ENCODE measurements around the gene VPS4A. TPM values are rescaled to one million over a fixed set of nuclear protein-coding genes. Genes with fewer than 3 reads are reported as not detected.

VPS4A gene
- total RNA-seq, 1 experiment from 2014 or later: 42.2 TPM

DNA sequence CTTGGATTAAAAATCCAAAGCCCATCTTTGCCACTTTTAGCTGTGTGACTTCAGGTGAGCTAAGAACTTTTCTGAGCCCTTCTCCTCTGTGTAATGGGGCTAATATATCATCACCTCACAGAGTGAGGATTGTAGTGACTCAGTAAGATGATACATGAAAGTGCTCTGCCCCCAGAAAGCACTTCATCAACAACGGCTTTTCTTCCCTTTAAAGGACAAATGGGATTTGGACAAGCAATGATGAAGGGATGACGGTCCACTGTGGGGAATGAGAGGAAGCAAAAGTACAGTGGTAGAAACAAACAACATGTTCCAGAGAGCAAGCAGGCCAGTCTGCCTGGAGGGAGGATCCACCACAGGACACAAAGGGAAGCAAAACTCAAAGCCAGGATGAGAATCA, 54.8 kb downstream of the VPS4A start:
- Histone ChIP-seq H3K79me2 (ENCODE audit: insufficient read depth, low read length) (peaks cover 34% of the 10 kb centered on the region), H4K20me1 (ENCODE audit: insufficient read depth) (no peaks in the 10 kb centered on the region), H3K9ac (ENCODE audit: low read length) (no peak overlapping the region), H3K27me3 (ENCODE audit: insufficient read depth, low read length) (no peaks in the 10 kb centered on the region), H3K4me2 (ENCODE audit: low read length) (no peak overlapping the region), H3K9me3 (ENCODE audit: control insufficient read depth in 1 of 2, insufficient read depth in 1 of 2, low read depth in 1 of 2, low read length in 2 of 2) (no peaks in the 10 kb centered on the region), H3K4me3 (replicated peaks in 1 of 2; ENCODE audit: low read depth in 1 of 2, low read length in 2 of 2) (no peak overlapping the region), H3K4me1 (ENCODE audit: control insufficient read depth in 1 of 2, insufficient read depth in 2 of 2, low read length in 2 of 2) (peaks cover 2 to 13% of the 10 kb centered on the region in 2 experiments; a peak in 3 of 4 replicates), H3K36me3 (ENCODE audit: control insufficient read depth in 1 of 2, insufficient read depth in 2 of 2, low read length in 2 of 2) (peaks cover 50 to 66% of the 10 kb centered on the region in 2 experiments), H2AFZ (ENCODE audit: low read depth, low read length, poor library complexity, severe bottlenecking) (no peak overlapping the region), H3K9me2 (ENCODE audit: insufficient read depth) (no peaks in the 10 kb centered on the region), H3K27ac (ENCODE audit: low read depth, low read length) (no peak overlapping the region)
- CTCF ChIA-PET: no interaction called here
- no peak for ATAC-seq
- no peak for DNase-seq (ENCODE audit: low read depth, low spot score)
- intact Hi-C loops (cut with micrococcal nuclease): no loop called here
- BruUV-seq (replicated peaks): no TSS peak
- POLR2A ChIA-PET: no interaction called here
- TF ChIP-seq CBX3 (IDR thresholded peaks at IDR 0.05; ENCODE audit: low read depth): no peak
- TF ChIP-seq SIN3A (IDR thresholded peaks at IDR 0.05; ENCODE audit: low read depth): no peak
- TF ChIP-seq EGR1 (IDR thresholded peaks at IDR 0.05; ENCODE audit: low read depth): no peak
- no peak for TF ChIP-seq ZNF274 (IDR thresholded peaks at IDR 0.05; ENCODE audit: low read depth, low read length)
- no peak for TF ChIP-seq ZFX (IDR thresholded peaks at IDR 0.05)
- TF ChIP-seq EZH2 (IDR thresholded peaks at IDR 0.05): no peak
- TF ChIP-seq, protein P1, sequence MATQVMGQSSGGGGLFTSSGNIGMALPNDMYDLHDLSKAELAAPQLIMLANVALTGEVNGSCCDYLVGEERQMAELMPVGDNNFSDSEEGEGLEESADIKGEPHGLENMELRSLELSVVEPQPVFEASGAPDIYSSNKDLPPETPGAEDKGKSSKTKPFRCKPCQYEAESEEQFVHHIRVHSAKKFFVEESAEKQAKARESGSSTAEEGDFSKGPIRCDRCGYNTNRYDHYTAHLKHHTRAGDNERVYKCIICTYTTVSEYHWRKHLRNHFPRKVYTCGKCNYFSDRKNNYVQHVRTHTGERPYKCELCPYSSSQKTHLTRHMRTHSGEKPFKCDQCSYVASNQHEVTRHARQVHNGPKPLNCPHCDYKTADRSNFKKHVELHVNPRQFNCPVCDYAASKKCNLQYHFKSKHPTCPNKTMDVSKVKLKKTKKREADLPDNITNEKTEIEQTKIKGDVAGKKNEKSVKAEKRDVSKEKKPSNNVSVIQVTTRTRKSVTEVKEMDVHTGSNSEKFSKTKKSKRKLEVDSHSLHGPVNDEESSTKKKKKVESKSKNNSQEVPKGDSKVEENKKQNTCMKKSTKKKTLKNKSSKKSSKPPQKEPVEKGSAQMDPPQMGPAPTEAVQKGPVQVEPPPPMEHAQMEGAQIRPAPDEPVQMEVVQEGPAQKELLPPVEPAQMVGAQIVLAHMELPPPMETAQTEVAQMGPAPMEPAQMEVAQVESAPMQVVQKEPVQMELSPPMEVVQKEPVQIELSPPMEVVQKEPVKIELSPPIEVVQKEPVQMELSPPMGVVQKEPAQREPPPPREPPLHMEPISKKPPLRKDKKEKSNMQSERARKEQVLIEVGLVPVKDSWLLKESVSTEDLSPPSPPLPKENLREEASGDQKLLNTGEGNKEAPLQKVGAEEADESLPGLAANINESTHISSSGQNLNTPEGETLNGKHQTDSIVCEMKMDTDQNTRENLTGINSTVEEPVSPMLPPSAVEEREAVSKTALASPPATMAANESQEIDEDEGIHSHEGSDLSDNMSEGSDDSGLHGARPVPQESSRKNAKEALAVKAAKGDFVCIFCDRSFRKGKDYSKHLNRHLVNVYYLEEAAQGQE (IDR thresholded peaks at IDR 0.05; ENCODE audit: low read depth): no peak
- no peak for TF ChIP-seq ELF1 (IDR thresholded peaks at IDR 0.05; ENCODE audit: borderline replicate concordance, low read depth)
- no peak for TF ChIP-seq JUND (IDR thresholded peaks at IDR 0.05)
- no peak for TF ChIP-seq FOSL1 (IDR thresholded peaks at IDR 0.05; ENCODE audit: low read depth)
- TF ChIP-seq, protein P2, sequence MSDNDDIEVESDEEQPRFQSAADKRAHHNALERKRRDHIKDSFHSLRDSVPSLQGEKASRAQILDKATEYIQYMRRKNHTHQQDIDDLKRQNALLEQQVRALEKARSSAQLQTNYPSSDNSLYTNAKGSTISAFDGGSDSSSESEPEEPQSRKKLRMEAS (IDR thresholded peaks at IDR 0.05): no peak
- no peak for TF ChIP-seq SRF (IDR thresholded peaks at IDR 0.05; ENCODE audit: low read depth)
- TF ChIP-seq, protein P3, sequence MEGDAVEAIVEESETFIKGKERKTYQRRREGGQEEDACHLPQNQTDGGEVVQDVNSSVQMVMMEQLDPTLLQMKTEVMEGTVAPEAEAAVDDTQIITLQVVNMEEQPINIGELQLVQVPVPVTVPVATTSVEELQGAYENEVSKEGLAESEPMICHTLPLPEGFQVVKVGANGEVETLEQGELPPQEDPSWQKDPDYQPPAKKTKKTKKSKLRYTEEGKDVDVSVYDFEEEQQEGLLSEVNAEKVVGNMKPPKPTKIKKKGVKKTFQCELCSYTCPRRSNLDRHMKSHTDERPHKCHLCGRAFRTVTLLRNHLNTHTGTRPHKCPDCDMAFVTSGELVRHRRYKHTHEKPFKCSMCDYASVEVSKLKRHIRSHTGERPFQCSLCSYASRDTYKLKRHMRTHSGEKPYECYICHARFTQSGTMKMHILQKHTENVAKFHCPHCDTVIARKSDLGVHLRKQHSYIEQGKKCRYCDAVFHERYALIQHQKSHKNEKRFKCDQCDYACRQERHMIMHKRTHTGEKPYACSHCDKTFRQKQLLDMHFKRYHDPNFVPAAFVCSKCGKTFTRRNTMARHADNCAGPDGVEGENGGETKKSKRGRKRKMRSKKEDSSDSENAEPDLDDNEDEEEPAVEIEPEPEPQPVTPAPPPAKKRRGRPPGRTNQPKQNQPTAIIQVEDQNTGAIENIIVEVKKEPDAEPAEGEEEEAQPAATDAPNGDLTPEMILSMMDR (IDR thresholded peaks at IDR 0.05 in 2 of 3, conservative IDR thresholded peaks at IDR 0.05 in 1 of 3; ENCODE audit: borderline replicate concordance in 1 of 3, insufficient read depth in 1 of 3, low read depth in 2 of 3, low read length in 2 of 3): no peak
- no peak for TF ChIP-seq EZH2phosphoT487 (IDR thresholded peaks at IDR 0.05; ENCODE audit: borderline replicate concordance)
- no peak for TF ChIP-seq ATF3 (IDR thresholded peaks at IDR 0.05)
- no peak for TF ChIP-seq RAD21 (IDR thresholded peaks at IDR 0.05; ENCODE audit: low read depth)
- no peak for TF ChIP-seq SP1 (IDR thresholded peaks at IDR 0.05; ENCODE audit: low read depth)
- TF ChIP-seq YY1 (IDR thresholded peaks at IDR 0.05; ENCODE audit: extremely low read depth, insufficient replicate concordance, low read depth, low read length): no peak
- RAD21 ChIA-PET (ENCODE audit: low non-redundant PET in 1 of 2, low total read pairs in 2 of 2, uncharacterized antibody in 2 of 2, unreplicated experiment in 2 of 2): no interaction called here

All from HCT116 (cell line).